Measurements from ENCODE around the gene CDPF1.

- TF ChIP-seq CTCF (IDR thresholded peaks at IDR 0.05; ENCODE audit: insufficient read depth, low read depth, low read length) = no peak
- TF ChIP-seq EZH2 (IDR thresholded peaks at IDR 0.05; ENCODE audit: insufficient read depth, low read length) = no peak
Observed at GRCh38 chr22:46212195-46212594, 37.9 kb downstream of the CDPF1 start.
